Measurements from ENCODE around the gene AUNIP.
"Not testable (repeated sequence)": the region's sequence is repeated elsewhere in the genome, so short reads cannot be mapped to it uniquely, and the experiment has no call there.

Gene AUNIP

DNA sequence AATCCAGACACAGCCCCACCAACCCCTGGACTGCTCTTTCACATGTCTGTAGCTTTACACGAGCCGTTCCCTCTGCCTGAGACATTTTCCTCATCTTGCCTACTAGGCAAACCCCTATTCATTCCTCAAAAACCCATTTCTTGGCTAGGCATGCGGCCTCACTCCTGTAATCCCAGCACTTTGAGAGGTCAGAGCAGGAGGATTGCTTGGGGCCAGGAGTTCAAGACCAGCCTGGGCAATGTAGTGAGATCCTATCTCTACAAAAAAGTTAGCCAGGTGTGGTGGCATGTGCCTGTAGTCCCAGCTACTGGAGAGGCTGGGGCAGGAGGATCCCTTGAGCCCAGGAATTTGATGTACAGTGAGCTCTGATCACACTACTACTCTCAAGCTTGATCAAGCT, 5.2 kb upstream of the AUNIP start:
- DNase-seq (ENCODE audit: low read depth), result no peak

DNA sequence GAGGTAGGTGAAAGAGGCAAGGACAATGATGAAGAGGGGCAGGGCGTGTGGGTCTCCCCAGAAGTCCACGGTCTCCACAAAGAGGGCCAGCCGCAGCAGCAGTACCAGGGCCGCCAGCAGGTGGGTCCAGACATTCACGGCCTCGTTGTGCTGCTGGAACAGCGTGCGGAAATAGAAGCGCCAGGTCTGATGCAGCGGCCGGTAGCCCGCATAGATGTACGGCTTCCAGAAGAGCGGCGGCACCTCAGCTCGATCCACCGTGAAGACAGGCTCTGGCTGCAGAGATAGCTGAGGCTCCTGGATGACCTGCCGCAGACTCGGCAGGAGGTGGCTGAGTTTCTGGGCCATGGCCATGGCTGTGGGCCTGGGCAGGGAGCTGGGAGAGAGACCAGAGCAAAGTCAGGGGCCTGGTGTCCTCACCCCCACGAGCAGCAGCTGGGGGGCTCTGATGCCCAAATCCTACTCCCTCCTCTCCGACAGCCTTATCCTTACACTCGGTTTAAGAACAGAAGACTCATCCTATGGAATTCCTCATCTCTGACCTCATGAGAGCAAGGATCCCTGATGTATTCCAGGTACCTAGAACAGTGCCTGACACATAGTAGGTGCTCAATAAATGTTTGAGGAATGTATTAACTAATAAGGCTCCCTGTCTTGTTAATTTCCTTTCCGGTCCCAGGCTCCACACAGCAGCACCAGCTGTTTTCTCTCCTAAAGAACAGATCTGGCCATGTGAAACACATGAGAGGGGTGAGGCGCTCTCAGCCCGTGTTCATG, 4.4 kb upstream of the AUNIP start:
- DNase-seq (ENCODE audit: low read depth), result no peak

DNA sequence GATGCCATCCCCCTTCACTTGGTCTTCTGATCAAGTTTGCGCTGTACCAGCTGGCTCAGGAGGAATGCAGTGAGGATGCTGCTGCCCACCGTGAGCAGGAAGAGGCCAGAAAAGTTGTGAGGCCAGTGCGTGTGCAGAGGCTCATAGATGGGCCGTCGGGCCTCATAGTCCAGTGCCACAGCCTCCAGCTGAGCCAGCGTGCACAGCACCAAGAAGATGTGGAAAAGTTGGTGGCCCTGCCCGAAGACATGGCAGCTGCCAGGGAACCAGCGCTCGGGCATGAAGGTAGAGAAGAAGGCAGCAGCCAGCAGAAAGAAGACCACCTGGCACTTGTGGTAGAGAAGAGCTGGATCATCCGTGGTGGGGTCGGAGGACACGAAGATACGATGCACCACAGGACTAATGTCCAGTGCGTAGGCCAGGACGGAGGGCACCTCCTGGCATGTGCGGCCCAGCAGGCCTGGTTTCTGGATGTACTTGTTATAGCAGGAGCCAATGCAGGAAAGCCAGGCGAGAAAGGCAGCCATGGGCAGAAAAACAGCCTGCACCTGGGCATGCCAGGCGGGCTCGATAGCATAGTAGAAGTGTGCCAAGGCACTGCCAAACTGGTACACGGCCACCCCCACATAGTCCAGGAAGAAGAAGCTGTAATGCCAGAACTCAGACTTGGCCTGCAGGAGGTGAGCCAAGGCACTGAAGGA, 3.7 kb upstream of the AUNIP start:
- no peak for DNase-seq (ENCODE audit: low read depth)

DNA sequence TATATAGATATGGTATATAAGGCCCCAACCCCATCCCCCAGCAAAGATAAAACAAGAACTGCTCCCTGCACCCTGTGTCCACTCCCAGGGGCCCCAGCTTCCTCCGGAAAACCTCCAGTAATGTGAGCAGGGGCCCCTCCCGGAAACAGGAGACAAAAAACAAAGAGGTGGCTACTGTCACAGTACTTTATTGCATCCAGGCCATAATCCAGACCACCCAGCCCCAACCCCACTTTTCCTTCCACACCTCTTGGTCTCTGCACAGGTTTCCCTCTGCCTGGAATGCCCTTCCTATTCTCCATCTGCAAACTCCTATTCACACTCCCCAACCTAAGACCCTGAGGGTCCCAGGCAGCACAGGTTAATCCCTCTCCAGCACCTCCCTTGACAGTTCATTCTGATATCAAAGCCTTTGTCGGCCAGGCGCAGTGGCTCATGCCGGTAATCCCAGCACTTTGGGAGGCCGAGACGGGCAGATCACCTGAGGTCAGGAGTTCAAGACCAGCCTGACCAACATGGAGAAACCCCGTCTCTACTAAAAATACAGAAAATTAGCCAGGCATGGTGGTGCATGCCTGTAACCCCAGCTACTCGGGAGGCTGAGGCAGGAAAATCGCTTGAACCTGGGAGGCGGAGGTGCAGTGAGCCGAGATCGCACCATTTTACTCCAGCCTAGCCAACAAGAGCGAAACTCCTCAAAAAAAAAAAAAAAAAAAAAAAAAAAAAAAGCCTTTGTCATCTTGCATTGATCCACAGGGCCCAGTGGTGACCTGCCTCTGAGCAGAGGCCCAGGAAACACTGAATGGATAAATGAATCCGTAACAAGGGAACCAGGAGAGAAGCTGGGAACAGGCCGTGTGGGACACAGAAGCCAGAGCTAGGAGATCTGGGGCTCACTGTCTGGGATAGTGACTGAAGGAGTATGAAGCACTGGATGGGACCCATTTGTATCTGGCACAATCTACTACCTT, 2.3 kb upstream of the AUNIP start:
- DNase-seq (ENCODE audit: low read depth), result no peak

DNA sequence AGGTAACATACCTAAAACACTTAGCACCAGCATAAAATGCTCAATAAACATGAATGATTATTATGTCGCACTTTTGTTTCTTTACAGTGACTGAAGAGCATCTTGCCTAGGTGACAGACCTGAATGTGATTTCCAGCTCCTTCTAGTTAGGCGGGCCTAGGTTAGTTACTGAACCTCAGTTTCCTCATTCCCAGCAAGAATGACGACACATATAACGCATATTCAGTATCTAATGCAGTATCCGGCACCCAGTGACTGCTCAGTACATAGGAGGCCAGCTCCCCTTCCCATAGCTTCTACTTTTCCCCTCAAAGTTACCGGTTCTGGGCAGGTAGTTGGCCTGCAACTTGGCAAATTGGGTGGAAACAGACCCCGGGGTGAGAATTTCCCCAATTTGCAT, 763 bp downstream of the AUNIP start:
- DNase-seq (ENCODE audit: low read depth), result no peak

DNA sequence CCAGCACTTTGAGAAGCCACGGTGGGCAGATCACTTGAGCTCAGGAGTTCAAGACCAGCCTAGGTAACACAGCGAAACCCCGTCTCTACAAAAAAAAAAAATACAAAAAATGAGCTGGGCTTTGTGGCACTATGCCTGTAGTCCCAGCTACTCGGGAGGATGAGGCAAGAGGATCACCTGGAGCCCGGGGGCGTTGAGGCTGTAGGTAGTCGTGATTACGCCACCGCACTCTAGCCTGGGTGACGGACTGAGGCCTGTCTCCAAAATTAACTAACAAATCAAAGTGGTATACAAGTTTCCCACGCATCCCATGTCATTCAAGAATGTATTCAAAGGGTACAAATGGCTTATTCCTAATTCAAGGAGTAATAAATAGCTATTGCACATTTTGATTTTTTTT, 2.4 kb downstream of the AUNIP start:
- no peak for DNase-seq (ENCODE audit: low read depth)

DNA sequence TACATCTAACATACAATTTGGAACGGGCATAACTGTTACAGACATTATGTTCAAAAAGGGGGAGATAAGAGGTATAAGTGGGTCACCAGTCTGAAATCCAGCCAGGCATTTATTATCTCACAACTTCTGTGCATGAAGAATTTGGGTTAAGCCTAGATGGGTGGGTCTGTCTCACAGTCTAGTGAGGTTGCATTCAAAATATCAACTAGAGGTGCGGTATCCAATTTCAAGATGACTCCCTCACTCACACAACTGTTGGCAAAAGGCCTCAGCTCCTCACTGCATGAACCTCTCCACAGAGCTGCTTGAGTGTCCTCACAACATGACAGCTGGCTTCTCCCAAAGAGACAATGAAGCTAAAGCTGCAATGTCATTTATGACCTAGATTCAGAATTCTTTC, 4.7 kb downstream of the AUNIP start:
- no peak for DNase-seq (ENCODE audit: low read depth)

DNA sequence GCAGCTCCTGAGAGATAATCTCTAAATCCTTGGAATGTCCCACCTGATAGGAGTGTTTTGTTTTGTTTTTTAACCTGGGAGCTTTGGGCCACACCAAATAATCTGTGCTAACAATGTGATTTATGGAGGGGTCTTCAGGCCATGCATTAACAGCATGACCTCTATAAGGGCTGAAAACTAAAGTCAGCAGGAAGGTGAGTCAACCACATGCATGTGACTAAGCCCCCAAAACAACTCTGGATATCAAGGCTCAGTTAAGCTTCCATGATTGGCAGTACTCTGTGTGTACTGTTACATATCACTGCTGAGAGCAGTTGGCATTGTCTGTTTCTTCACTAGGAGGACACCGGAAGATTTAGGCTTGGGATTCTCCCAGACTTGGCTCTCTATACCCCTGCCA, 10.7 kb downstream of the AUNIP start:
- DNase-seq (ENCODE audit: low read depth), result no peak

DNA sequence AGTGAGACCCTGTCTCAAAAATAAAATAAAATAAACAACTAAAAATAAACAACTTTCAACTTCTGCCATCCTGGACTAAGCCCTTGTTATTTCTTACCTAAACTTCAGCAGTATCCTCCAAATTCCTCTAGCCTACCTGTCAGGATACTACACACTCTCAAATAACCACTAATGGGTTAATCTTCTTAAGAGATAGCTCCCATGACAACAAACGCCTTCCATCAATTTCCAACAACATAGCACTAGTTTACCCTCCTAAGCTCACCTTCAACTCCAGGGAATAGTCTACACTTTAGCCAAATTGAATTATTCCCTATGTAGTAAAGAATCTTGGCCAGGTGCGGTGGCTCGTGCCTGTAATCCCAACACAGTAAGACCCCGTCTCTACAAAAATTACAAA, 11.3 kb downstream of the AUNIP start:
- DNase-seq (ENCODE audit: low read depth), result no peak

DNA sequence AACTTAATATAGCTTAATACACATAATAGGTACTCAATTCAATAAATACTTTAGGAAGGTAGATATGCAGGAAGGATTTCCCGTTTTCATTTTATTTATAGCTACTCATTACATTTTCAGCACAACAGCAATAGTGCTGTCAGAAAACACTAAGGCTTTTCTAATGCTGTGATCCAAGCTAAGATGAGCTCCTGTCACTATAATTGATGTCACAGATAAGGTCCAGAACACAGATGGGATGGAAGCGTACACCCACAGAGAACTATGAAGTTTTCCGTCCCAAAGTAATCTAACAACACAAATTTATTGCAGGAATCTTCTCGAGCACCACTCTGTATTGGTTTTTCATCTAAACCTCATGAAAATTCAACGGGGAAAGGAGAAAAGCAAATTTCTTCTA, 13.6 kb downstream of the AUNIP start:
- no peak for DNase-seq (ENCODE audit: low read depth)

DNA sequence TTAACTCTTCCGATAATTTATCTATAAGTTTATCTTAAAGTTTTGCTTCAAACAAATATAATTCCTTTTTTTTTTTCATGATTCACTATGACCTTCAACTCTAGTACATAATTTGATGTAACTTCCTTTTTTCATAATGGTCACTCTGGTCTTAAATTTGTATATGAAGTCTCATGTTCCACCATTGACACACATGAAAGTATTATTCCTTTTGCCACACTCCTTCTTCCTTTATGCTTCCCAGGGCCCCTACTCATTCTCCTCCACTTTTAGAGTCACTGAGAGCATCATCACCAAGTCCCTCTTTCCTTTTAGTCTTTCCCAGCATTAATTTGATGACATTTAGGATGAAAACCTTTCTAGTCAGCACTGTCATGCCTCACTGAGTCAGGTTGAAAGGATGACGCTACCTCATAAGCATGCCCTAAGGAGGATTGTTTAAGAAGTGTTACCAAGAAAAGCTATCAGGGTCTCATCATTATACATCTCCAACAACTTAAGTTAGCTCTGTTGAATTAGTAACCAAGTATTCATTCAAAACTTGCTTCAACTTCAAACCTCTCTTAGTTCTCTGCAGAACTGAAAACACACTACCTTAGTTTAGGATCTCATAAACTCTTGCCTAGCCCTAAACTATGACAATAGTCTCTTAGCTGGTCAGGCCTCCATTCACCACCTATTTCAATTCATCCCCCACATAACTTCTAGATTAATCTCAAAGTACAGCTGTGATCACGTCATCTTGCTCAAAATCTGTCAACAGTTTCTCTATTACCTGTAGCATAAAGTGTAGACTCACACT, 14.5 kb downstream of the AUNIP start:
- no peak for DNase-seq (ENCODE audit: low read depth)

DNA sequence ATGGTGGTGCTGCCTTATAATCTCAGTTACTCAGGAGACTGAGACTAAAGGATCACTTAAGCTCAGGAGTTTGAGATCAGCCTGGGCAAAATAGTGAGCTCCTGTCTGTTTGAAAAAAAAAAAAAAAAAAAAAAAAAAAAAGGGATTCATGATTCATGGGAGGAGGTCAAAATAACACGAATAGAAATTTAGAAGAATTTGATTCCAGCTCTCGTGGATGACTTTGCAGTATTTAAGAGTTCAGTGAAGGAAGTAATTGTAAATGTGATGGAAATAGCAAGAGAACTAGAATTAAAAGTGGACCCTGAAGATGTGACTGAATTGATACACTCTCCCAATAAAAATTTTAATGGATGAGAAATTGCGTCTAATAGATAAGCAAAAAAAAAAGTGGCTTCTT, 15.8 kb downstream of the AUNIP start:
- no peak for DNase-seq (ENCODE audit: low read depth)

DNA sequence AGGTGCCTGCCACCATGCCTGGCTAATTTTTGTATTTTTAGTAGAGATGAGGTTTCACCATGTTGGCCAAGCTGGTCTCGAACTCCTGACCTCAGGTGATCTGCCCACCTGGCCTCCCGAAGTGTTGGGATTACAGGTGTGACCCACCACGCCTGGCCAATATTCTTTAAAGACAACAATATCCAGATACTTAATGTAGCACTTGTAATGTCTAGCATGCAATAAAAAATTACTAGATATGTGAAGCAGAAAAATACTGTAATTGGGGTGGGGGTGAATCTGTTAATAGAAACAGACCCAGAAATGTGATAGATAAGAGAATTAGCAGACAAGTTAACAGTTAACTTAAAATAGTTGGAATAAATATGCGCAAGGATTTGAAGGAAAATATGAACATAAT, 19.4 kb downstream of the AUNIP start:
- DNase-seq (ENCODE audit: low read depth), result not testable (repeated sequence)

DNA sequence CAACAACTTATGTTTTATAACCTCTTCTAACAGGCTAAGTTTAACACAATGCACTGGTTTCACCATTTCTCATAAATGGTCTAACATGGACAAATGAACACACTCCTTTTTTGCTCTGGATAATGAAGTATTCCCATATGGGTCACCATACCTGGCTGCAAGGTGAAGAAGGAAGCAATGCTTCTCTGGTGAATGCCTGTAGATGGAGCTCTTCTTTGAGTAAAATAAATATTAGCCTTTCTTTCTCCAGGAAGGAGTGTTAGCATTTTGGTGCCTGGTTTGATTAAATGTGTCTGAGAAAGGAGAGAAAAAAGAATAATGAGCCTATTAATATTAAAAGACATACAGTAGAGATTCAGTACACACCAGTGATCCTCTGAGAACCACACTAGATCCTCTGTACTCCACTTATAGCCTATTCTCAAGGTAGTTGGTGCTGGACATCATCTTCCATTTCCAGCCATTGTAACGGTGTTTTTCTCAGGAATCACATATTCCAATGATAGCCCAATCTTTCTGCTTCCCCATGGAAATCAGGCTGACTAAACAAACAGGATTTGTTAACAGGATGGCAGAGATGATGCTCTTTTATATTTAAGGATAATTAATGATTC, 21.9 kb downstream of the AUNIP start:
- DNase-seq (ENCODE audit: low read depth), result no peak

DNA sequence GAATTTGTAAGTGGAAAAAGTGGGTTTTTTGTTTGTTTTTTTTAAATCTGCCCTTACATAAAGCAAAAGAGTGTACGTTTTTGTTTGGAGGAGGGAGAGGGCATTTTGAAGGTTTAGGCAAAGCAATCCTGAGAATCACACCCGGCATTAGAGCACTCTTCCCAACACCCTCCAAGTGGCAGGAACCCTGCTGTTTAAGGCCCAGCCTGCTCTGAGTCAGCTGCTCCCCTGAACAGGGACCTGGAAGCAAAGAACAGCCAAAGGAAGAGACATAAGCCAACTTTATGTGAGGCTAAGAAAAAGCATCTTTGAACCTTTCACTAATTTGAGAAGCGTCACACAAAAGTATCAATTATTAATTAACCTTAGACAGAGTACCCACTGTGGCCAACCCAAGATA, 22.6 kb downstream of the AUNIP start:
- no peak for DNase-seq (ENCODE audit: low read depth)

DNA sequence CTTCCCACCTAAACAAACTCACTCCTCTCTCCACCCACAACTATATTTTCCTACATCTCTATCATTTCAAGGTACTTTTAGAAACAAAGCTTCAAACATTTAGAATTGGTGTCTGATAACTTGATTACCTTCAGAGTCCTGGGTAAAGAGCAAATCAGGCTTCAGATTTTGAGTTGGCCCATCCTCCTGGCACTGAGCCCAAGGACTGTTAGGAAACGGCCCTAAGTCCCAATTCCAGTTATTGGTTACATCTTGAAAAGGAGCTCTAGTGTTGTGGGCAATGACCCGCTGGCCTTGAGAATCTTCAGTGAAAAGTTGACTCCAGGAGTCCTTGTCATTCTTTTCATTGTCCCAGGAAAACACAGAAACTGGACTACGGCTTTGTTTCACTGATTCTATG, 24.4 kb downstream of the AUNIP start:
- DNase-seq (ENCODE audit: low read depth), result no peak

DNA sequence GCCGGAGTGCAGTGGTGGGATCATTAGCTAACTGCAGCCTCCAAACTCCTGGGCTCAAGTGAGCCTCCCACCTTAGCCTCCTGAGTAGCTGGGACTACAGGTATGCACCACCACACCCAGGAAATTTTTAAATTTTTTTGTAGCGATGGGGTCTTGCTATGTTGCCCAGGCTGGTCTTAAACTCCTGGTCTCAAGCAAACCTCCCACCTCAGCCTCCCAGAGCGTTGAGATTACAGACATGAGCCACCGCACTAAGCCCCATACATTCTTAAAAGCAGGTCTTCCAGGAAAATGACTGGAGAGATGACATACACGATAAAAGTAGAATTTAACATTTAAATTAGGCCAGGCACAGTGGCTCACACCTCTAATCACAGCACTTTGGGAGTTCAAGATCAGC, 26.1 kb downstream of the AUNIP start:
- no peak for DNase-seq (ENCODE audit: low read depth)

DNA sequence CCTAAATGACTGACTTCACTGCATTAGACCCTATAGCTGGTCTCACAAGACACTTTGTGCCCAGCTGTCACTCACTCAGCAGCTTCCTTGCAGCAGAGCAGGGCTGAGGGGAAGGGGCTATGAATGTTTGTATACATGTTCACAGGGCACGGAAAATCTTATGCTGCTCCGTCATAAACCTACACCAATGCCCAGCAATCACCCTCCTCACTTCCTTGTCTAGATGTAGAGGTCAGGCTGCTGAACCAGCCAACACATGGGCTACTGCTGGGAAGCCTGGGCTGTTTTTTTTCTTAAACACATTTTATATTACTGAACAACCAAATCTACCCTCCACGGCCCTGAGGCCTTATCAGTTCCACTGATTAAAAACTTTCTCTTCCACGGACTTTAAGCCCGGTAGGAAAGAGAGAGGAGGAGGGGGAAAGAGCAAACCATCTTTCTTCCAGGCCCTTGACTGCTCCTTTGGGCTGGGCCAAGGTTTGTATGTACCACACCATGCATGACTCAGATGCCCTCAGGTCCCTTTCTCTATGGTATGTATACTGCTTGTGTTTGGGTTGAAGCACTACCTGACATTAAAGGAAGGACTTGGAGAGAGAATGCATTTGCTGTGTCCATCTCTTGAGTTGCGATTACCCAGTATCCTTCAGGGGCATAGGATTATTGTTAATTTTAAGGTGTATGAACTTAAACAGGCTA, 26.8 kb downstream of the AUNIP start:
- DNase-seq (ENCODE audit: low read depth), result no peak

DNA sequence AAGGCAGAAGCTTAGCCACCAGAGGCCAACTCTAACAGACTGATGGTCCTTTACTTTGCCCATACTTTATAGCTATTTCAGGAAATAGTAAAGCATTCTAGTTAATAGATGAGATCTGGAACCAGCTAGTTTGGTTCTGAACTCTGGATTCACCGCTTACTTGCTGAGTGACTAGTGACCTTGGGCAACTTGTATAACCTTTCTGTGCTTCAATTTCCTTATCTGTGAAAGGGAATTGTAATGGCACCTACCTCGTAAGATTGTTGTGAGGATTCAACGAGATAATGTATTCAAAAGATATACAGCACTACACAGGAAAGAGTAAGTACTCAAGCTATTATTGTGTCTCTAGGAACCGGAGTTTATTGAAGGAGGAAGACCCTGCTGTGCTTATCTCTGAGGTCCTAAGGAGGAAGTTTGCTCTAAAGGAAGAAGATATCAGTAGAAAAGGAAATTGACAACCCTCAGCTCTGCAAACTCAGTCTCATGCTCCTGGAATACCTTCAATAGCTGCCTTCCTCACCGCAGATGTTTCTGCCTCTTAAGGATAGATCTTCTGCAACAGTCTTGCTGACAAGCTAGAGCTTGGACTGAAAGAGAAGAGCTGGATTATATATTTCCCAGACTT, 27.6 kb downstream of the AUNIP start:
- no peak for DNase-seq (ENCODE audit: low read depth)

DNA sequence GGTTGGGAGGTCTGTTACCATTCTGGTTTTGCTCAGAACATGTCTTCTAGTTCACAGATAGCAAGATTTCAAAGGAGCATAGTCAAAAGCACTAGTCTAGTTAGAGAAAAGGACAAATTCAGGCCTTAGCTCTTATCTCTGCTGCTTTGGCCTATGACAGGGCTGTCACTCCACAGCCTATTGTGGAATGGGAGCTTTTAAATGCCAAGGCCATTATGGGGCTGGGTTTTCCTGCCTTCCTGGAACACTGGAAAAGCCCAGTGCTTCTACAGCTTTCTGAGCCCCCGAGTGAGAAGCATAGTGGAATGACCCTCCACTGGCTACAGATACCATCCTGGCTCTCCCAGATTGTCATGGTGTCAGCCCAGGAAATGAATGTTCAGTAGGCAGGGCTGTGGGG, 30.2 kb downstream of the AUNIP start:
- no peak for DNase-seq (ENCODE audit: low read depth)
